Measurements from ENCODE around the gene ZC3H12D.

Gene ZC3H12D

GRCh38 chr6:149419696-149420404, 65.0 kb downstream of the ZC3H12D start:
- DNase-seq = no peak

DNA sequence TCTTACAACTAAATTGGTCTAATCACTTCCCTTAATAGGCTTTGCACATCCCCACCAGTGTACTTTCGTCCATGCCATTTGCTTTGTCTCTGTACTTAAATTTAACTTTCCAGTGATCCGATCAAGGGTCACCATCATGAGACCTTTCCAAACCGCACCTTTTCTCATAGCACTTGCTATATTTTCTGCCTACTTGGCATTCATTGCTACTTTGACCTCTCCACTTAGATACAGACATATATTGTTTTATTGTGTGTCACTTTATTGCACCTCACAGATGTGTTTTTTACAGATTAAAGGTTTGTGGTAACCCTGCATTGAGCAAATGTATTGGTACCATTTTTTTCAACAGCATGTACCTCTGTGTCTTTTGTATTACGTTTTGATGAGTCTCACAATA, 70.0 kb downstream of the ZC3H12D start:
- DNase-seq = no peak

- DNase-seq = no peak
Observed at GRCh38 chr6:149414009-149414408, 70.8 kb downstream of the ZC3H12D start.

DNA sequence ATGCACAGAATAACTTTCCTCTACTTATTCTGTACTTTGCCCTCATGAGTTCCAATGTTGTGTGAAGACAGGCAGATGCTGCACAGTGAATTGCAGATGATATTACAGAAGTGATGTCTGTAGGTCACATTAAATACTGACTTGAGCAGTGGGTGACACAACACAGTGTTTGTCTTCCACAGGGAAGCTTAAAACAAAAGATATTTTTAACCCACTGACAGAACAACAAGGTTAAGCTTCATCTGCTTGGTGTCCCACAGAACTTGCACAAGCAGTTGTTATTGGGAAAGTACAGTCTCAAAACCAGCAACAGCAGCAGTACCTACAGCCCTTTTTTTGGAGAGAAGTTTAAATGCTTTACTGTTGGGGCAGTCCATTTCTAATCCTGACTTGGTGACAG, 74.3 kb downstream of the ZC3H12D start:
- no peak for DNase-seq

- DNase-seq = no peak
Observed at GRCh38 chr6:149409617-149410016, 75.2 kb downstream of the ZC3H12D start.

DNA sequence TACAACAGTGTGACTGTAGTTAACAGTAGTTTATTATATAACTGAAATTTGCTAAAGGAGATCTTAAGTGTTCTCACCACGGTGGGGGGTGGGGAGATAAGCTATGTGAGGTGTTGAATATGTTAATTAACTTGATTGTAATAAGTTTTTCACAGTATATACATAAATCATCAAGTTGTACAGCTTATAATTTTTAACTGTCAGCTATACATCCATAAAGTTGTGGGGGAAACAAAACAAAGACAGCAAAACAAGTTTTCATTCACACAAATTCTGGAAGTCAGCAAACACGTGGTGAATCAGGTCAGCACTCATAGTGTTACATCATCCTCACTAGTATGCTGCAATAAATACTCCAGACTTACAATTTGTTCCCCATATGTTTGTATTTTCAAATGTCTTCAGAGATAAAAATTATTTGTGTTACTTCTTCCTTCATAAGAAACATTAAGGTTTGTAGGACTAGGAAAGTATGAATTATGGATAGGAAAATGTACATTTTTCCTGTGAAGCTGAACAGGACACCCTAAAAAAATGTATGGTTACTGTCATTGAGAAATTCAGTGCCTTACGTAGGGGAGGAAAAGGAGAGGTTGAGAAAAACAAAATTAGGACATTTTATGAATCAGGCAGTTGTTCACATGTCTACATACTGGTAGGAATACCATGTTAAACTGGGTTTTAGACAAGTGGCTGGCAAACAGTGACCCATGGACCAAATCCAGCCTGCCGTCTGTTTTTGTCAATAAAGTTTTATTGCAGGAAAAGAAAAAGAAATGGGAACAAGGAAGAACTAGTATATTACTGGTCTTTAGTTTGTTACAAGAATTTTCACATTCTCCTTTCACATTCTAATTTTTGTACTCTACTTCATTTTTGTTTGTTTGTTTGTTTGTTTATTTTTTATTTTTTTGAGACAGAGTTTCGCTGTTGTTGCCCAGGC, 78.7 kb downstream of the ZC3H12D start:
- DNase-seq = no peak

DNA sequence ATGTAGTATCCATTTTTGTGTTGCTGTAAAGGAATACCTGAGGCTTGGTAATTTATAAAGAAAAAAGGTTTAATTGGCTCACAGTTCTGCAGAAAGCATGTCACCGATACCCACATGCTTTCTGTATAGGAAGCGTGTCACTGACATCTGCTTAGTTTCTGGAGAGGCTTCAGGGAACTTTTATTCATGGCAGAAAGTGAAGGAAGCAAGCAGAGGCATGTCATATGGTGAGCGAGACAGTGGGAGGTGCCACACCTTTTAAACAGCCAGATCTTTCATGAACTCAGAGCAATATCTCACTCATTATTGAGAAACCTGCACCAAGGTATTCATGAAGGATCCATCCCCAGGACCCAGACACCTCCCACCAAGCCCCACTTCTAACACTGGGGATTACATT, 81.3 kb downstream of the ZC3H12D start:
- DNase-seq = no peak

- no peak for DNase-seq
Observed at GRCh38 chr6:149400050-149400449, 84.8 kb downstream of the ZC3H12D start, which contains the start of gene SUMO4. SUMO4 (plus strand) TSS chr6:149400262; CDS start chr6:149400392, 130 bp downstream.

DNA sequence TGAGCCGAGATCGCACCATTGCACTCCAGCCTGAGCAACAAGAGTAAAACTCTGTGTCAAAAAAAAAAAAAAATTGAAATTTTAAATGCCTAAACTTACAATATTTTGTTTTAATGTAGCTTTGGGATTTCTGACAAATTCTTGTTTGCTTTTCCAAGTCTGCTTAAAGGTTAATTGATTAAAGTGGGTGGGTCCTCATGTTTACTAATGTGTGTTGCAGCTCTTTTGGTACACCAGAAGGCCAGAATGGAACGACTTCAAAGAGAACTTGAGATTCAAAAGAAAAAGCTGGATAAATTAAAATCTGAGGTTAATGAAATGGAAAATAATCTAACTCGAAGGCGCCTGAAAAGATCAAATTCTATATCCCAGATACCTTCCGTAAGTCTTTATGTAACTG, 87.4 kb downstream of the ZC3H12D start:
- no peak for DNase-seq

All from nucleus accumbens (tissue), 56 donors.